Transverse colon (tissue), 4 donors: Measurements from ENCODE around the gene KCNQ1OT1. TPM values are rescaled to one million over a fixed set of nuclear protein-coding genes. Genes with fewer than 3 reads are reported as not detected.

Source experiments
- DNase-seq: peaks from one replicate; pipeline ENCODE4 v3.0.0-alpha.2; 2019
- H3K27ac ChIP-seq, 4 donors: fragments of 200-600 bp; sonication (generic); 2 replicates each; pipeline ENCODE4 v1.5.1; 2016 to 2018; ENCODE audit warnings: inconsistent platforms in 4 of 4
- H3K27me3 ChIP-seq: fragments of 200-600 bp; sonication (generic); 2 replicates; pipeline ENCODE4 v1.5.1; 2017; ENCODE audit warnings: inconsistent platforms
- H3K36me3 ChIP-seq, 4 donors: fragments of 200-600 bp; sonication (generic); 2 replicates each; pipeline ENCODE4 v1.5.1; 2017 to 2019; ENCODE audit warnings: inconsistent platforms in 4 of 4
- H3K4me1 ChIP-seq, 4 donors: fragments of 200-600 bp; sonication (generic); 2 replicates each; pipeline ENCODE4 v1.5.1; 2017 to 2020; ENCODE audit warnings: inconsistent platforms in 4 of 4
- H3K4me3 ChIP-seq, 4 donors: fragments of 200-600 bp; sonication (generic); 1 replicate in 1 of 4; 2 replicates in 3 of 4; pipeline versions ENCODE4 v1.5.1 to v1.6.1; 2017 to 2019; ENCODE audit warnings: inconsistent platforms in 4 of 4
- H3K9me3 ChIP-seq, 2 donors: fragments of 200-600 bp; sonication (generic); 2 replicates each; pipeline ENCODE4 v1.5.1; 2017 to 2019; ENCODE audit warnings: inconsistent platforms in 2 of 2
- EP300 ChIP-seq: sonication (generic); formaldehyde crosslinking; IDR thresholded peaks from one replicate; pipeline ENCODE4 v1.6.1; 2017; ENCODE audit warnings: antibody characterized with exemption, low read depth
- POLR2A ChIP-seq: fragments of 450-650 bp; IDR thresholded peaks from one replicate; pipeline ENCODE4 v1.6.1; 2016; ENCODE audit warnings: antibody characterized with exemption, mild to moderate bottlenecking, moderate library complexity
- POLR2AphosphoS5 ChIP-seq, 3 donors: sonication (generic); formaldehyde crosslinking; IDR thresholded peaks; one replicate each; pipeline ENCODE4 v1.6.1; 2016; ENCODE audit warnings: antibody characterized with exemption in 3 of 3
- WGBS, 2 donors: methylation state at CpG; one replicate each; pipeline ENCODE4 v1.1.5; 2018; ENCODE audit warnings: low coverage in 1 of 2; 5-methylcytosine and 5-hydroxymethylcytosine counted together
- in situ Hi-C, 4 donors: fragments of 200-750 bp; cut with MboI; loops; one replicate each; pipeline versions ENCODE4 v1.15.0 to v1.15.1; 2017; ENCODE audit warnings: low sequenced_read_pairs in 3 of 4, low pct_ligation_motif_present in 1 of 4, low pct_unique_long_range_greater_than_20kb in 1 of 4
- intact Hi-C: fragments of 100-400 bp; cut with DNase I; formaldehyde crosslinking; loops from one replicate; pipeline ENCODE4 v1.15.1; 2023; ENCODE audit warnings: low total_unique reads
- total RNA-seq, 4 donors: library from RNA; depleted of rRNA; stranded (reverse); fragments of >200 nt; gene quantifications; one replicate each; pipeline ENCODE4 v1.1.0, GENCODE V29; 2016
- TF ChIP-seq, protein P1 (sequence below), 5 experiments: fragments of 200-600 bp in 3 of 5; fragments of 450-650 bp in 2 of 5; sonication (generic) in 3 of 5; IDR thresholded peaks; 1 replicate in 2 of 5; 2 replicates in 3 of 5; pipeline ENCODE4 v1.5.1; 2016 to 2017; ENCODE audit warnings: antibody characterized with exemption in 5 of 5, inconsistent platforms in 3 of 5, mild to moderate bottlenecking in 2 of 5, moderate library complexity in 1 of 5

KCNQ1OT1 gene
- total RNA-seq, 4 donors from 2014 or later = 1.5 to 5.0 (median 1.9) TPM

GRCh38 chr11:2582946-2583604 lies 116.7 kb downstream of the KCNQ1OT1 start:
- Histone ChIP-seq H3K36me3 (no peaks in the 10 kb centered on the region), H3K27me3 (no peaks in the 10 kb centered on the region), H3K9me3 (no peaks in the 10 kb centered on the region), H3K4me1 (no peaks in the 10 kb centered on the region), H3K27ac (no peak overlapping the region), H3K4me3 (no peak overlapping the region)
- intact Hi-C loops (no loop called here), in situ Hi-C loops (no loop called here)
- peak; percentile 6 for DNase-seq
- no peak for TF ChIP-seq POLR2AphosphoS5 (IDR thresholded peaks at IDR 0.05)
- no peak for TF ChIP-seq EP300
- TF ChIP-seq, protein P1, sequence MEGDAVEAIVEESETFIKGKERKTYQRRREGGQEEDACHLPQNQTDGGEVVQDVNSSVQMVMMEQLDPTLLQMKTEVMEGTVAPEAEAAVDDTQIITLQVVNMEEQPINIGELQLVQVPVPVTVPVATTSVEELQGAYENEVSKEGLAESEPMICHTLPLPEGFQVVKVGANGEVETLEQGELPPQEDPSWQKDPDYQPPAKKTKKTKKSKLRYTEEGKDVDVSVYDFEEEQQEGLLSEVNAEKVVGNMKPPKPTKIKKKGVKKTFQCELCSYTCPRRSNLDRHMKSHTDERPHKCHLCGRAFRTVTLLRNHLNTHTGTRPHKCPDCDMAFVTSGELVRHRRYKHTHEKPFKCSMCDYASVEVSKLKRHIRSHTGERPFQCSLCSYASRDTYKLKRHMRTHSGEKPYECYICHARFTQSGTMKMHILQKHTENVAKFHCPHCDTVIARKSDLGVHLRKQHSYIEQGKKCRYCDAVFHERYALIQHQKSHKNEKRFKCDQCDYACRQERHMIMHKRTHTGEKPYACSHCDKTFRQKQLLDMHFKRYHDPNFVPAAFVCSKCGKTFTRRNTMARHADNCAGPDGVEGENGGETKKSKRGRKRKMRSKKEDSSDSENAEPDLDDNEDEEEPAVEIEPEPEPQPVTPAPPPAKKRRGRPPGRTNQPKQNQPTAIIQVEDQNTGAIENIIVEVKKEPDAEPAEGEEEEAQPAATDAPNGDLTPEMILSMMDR (IDR thresholded peaks at IDR 0.05) = no peak
- no peak for TF ChIP-seq POLR2A
- 54 to 90% methylated on average over 9 to 28 of the region's 33 CpGs for WGBS, 2 donors

DNA sequence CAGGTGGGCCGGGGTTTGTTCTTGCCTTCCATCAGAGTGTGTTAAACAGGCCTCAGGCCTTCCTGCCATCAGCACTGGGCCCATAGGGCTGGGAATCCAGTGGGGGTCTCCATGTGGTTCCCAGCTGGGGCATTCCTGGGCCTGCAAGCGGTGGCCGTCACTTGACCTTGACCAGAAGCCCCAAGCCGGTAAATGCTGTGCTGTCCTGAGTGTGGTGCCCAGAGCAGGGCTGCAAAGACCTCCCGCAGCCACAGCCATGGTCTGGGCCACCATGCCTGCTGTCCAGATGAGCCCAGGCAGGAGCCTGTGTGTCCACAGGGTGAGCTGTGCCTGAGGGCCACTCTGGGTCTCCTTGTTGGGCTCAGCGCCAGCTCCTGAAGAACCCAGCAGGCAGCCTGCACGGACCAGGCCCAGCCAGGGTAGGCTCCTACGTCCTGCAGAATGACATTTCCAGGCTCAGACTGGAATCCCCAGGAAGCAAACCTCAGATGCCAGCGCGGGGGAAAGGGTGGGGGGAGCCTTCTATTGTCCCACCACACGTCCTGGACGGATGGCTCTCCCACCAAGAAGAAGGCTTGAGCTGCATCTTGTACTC lies 117.3 kb downstream of the KCNQ1OT1 start:
- no peak for DNase-seq
- no peaks in the 10 kb centered on the region for H3K9me3 ChIP-seq
- H3K36me3 ChIP-seq = no peaks in the 10 kb centered on the region
- H3K27ac ChIP-seq = no peak overlapping the region
- no peaks in the 10 kb centered on the region for H3K27me3 ChIP-seq
- TF ChIP-seq POLR2AphosphoS5 (IDR thresholded peaks at IDR 0.05) = no peak
- no peak for TF ChIP-seq POLR2A
- no peak for TF ChIP-seq EP300
- TF ChIP-seq, protein P1 (IDR thresholded peaks at IDR 0.05) = no peak
- peaks cover 0 to 6% (median 3%) of the 10 kb centered on the region in 4 donors for H3K4me1 ChIP-seq
- 88% methylated on average over 12 of the region's 12 CpGs; no CpG with 5 or more reads in 1 of the 2 donors for WGBS, 2 donors
- intact Hi-C loops = no loop called here
- no peak overlapping the region for H3K4me3 ChIP-seq
- in situ Hi-C loops = no loop called here

- Histone ChIP-seq H3K4me1 (peaks cover 0 to 8% (median 5%) of the 10 kb centered on the region in 4 donors), H3K36me3 (no peaks in the 10 kb centered on the region), H3K4me3 (no peak overlapping the region), H3K9me3 (no peaks in the 10 kb centered on the region), H3K27me3 (no peaks in the 10 kb centered on the region), H3K27ac (no peak overlapping the region)
- intact Hi-C loops (no loop called here), in situ Hi-C loops (no loop called here)
- DNase-seq = peak; percentile 5
- 92% methylated on average over 23 of the region's 23 CpGs; no CpG with 5 or more reads in 1 of the 2 donors for WGBS, 2 donors
- TF ChIP-seq, protein P1 (IDR thresholded peaks at IDR 0.05) = no peak
- TF ChIP-seq POLR2AphosphoS5 (IDR thresholded peaks at IDR 0.05) (no peak), EP300 (no peak), POLR2A (no peak)
Observed at GRCh38 chr11:2581931-2582350, 117.9 kb downstream of the KCNQ1OT1 start.

DNA sequence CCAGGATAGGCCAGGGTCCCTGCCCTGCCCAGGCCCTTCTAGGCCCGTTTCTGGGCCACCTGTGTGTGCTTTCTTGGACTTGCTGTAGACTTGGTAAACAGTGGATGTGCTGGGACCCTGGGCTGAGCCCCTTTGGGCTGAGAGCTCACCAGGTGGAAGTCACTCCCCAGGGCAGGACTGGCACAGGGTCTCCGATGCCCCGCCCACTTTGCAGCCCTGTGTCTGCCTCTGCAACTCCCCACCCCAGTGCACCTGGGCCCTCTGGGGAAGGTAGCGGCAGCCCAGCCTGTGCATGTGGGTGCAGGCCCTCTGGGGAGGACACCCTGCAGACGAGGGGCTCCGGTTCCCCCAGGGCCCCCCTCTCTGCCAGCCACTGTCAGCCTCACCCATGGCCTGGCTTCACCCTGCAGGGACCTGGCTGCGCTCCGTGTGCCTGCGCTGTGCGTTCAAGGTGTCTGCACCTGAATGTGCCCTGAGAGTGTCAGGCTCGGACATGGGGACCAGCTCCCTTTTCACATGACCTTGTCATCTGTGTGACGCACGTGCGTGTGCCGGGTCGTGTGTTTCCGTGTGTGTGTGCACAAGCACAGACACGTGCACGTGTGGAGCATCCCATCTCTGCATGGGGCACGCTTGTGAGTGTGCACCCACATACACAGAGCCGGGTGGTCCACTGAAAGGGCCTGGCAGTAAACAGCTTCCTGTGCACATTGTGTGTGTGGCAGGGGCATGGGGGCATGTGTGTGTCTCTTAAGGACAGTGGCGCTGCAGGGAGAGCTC lies 118.5 kb downstream of the KCNQ1OT1 start:
- no peaks in the 10 kb centered on the region for H3K9me3 ChIP-seq
- in situ Hi-C loops = no loop called here
- 89% methylated on average over 22 of the region's 22 CpGs; no CpG with 5 or more reads in 1 of the 2 donors for WGBS, 2 donors
- peak; percentile 9 for DNase-seq
- H3K27me3 ChIP-seq = no peaks in the 10 kb centered on the region
- H3K36me3 ChIP-seq = no peaks in the 10 kb centered on the region
- TF ChIP-seq POLR2A = no peak
- TF ChIP-seq EP300 = no peak
- TF ChIP-seq, protein P1 (IDR thresholded peaks at IDR 0.05) = no peak
- no peak for TF ChIP-seq POLR2AphosphoS5 (IDR thresholded peaks at IDR 0.05)
- peaks cover 0 to 8% (median 5%) of the 10 kb centered on the region in 4 donors for H3K4me1 ChIP-seq
- intact Hi-C loops = no loop called here
- no peak overlapping the region for H3K4me3 ChIP-seq
- H3K27ac ChIP-seq = no peak overlapping the region
